Vagina (tissue), 2 donors: ENCODE results near the gene FAM135A. TPM values are rescaled to one million over a fixed set of nuclear protein-coding genes. Genes with fewer than 3 reads are reported as not detected.

Experiments
- DNase-seq, 2 donors: peaks; one replicate each; pipeline ENCODE4 v3.0.0-alpha.2; 2017; ENCODE audit errors: extremely low spot score in 2 of 2
- H3K27ac ChIP-seq: fragments of 200-600 bp; sonication (generic); one replicate; pipeline ENCODE4 v1.5.1; 2019
- H3K27me3 ChIP-seq: fragments of 200-600 bp; sonication (generic); one replicate; pipeline ENCODE4 v1.5.1; 2019
- H3K36me3 ChIP-seq, 2 donors: fragments of 200-600 bp; sonication (generic); one replicate each; pipeline ENCODE4 v1.5.1; 2017 to 2019
- H3K4me1 ChIP-seq: fragments of 200-600 bp; sonication (generic); one replicate; pipeline ENCODE4 v1.5.1; 2019
- H3K4me3 ChIP-seq, 2 donors: fragments of 200-600 bp; sonication (generic); 1 replicate in 1 of 2; 2 replicates in 1 of 2; pipeline ENCODE4 v1.5.1; 2016 to 2019
- H3K9me3 ChIP-seq: fragments of 200-600 bp; sonication (generic); one replicate; pipeline ENCODE4 v1.5.1; 2019
- POLR2A ChIP-seq, 2 donors: fragments of 450-650 bp; IDR thresholded peaks; one replicate each; pipeline ENCODE4 v1.6.1; 2017; ENCODE audit warnings: antibody characterized with exemption in 2 of 2, mild to moderate bottlenecking in 2 of 2, moderate library complexity in 2 of 2
- POLR2AphosphoS5 ChIP-seq, 2 donors: sonication (generic); formaldehyde crosslinking; IDR thresholded peaks; one replicate each; pipeline ENCODE4 v1.9.0; 2017; ENCODE audit warnings: antibody characterized with exemption in 2 of 2, mild to moderate bottlenecking in 2 of 2, low read depth in 1 of 2; ENCODE audit not compliant: insufficient read depth in 1 of 2
- intact Hi-C: fragments of 100-400 bp; cut with DNase I; formaldehyde crosslinking; loops from one replicate; pipeline ENCODE4 v1.15.1; 2023
- total RNA-seq: library from RNA; depleted of rRNA; stranded (reverse); fragments of >200 nt; gene quantifications from one replicate; pipeline ENCODE4 v1.2.3, GENCODE V29; 2016
- TF ChIP-seq, protein P1 (sequence below), 3 experiments: fragments of 450-650 bp in 2 of 3; fragments of 200-600 bp in 1 of 3; sonication (generic) in 1 of 3; IDR thresholded peaks; one replicate each; pipeline ENCODE4 v1.5.1; 2017 to 2019; ENCODE audit warnings: antibody characterized with exemption in 3 of 3, mild to moderate bottlenecking in 2 of 3, moderate library complexity in 2 of 3

FAM135A gene
- total RNA-seq, 1 donor from 2014 or later, result 67.3 TPM

DNA sequence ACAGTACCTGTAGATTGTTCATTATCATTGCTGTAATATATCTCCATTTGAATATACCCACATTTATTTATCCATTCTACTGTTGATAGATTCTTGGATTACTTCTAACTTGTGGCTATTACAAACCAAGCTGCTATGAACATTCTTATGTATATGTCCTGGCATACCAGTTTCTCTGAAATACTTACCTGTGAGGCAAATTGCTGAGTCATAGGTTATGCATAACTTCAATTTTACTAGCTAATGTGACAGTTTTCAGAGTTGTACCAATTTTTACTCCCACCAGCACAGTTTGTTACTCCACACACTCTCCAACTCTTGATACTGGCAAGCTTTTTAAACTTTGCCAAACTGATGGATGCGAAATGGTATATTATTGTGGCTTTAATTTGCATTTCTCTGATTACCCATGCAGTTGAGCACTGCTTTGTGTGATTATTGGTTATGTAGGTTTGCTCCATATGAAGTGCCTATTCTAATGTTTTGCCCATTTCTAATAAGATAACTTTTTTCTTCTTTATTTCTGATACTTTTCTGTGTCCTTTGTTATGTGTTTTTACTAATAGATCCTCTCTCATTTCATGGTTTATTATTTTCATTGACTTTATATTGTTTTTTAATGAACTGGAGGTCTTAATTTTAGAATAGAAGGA is 90.6 kb downstream of the FAM135A start:
- TF ChIP-seq POLR2AphosphoS5 (IDR thresholded peaks at IDR 0.05; ENCODE audit: insufficient read depth in 1 of 2, low read depth in 1 of 2) (no peak), POLR2A (IDR thresholded peaks at IDR 0.05) (no peak)
- TF ChIP-seq, protein P1, sequence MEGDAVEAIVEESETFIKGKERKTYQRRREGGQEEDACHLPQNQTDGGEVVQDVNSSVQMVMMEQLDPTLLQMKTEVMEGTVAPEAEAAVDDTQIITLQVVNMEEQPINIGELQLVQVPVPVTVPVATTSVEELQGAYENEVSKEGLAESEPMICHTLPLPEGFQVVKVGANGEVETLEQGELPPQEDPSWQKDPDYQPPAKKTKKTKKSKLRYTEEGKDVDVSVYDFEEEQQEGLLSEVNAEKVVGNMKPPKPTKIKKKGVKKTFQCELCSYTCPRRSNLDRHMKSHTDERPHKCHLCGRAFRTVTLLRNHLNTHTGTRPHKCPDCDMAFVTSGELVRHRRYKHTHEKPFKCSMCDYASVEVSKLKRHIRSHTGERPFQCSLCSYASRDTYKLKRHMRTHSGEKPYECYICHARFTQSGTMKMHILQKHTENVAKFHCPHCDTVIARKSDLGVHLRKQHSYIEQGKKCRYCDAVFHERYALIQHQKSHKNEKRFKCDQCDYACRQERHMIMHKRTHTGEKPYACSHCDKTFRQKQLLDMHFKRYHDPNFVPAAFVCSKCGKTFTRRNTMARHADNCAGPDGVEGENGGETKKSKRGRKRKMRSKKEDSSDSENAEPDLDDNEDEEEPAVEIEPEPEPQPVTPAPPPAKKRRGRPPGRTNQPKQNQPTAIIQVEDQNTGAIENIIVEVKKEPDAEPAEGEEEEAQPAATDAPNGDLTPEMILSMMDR (IDR thresholded peaks at IDR 0.05), result no peak
- H3K36me3 ChIP-seq, result peaks cover 0 to 41% of the 10 kb centered on the region in 2 donors
- no peak overlapping the region for H3K4me3 ChIP-seq
- no peaks in the 10 kb centered on the region for H3K4me1 ChIP-seq
- H3K9me3 ChIP-seq, result no peaks in the 10 kb centered on the region
- DNase-seq, result no peak
- no peaks in the 10 kb centered on the region for H3K27me3 ChIP-seq
- intact Hi-C loops, result no loop called here
- H3K27ac ChIP-seq, result no peak overlapping the region

DNA sequence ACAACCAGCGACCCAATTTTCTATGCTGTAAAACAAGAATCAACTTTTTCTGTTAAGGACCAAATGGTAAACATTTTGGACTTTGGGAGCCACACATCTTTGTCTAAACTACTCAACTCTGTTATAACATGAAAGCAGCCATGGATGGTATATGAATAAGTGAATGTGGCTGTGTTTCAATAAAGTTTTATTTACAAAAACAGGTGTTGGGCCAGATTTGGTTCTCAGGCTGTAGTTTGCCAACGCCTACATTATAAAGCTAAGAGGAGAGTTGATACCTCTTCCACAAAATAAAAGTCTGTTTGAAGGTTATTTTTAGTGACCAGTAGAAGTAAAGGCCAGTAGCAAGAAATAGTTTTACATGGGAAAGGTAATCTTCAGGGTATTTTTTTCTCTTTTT is 93.0 kb downstream of the FAM135A start:
- H3K27ac ChIP-seq, result no peak overlapping the region
- intact Hi-C loops, result no loop called here

DNA sequence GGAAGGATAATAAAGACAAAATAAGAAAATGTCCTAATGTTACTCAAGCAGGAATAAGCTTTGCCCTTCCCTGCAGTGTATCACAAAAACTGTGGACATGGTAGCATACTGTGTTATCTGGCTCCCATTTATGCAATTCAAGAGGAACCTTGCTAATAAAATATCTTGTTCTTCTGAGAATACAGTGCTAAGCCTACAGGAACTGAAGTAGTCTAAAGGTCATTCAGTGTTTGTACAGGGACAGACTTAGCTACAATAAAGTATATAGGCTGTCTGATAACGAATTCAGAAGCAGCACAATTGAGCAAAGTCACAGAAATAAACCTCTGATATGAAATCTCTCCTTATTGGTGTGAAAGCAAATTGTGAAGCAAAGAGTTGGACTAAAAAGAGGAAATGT is 93.9 kb downstream of the FAM135A start:
- intact Hi-C loops, result no loop called here
- Histone ChIP-seq H3K27ac (no peak overlapping the region), H3K4me1 (no peaks in the 10 kb centered on the region), H3K27me3 (no peaks in the 10 kb centered on the region), H3K4me3 (no peak overlapping the region), H3K9me3 (no peaks in the 10 kb centered on the region), H3K36me3 (peaks cover 0 to 37% of the 10 kb centered on the region in 2 donors)
- DNase-seq, result no peak
- TF ChIP-seq, protein P1 (IDR thresholded peaks at IDR 0.05), result no peak

More for the DNA sequence above, 93.0 kb downstream of the FAM135A start:
- TF ChIP-seq, protein P1 (IDR thresholded peaks at IDR 0.05), result no peak
- no peak for TF ChIP-seq POLR2A (IDR thresholded peaks at IDR 0.05)
- no peak for TF ChIP-seq POLR2AphosphoS5 (IDR thresholded peaks at IDR 0.05; ENCODE audit: insufficient read depth in 1 of 2, low read depth in 1 of 2)
- H3K4me3 ChIP-seq, result no peak overlapping the region
- no peaks in the 10 kb centered on the region for H3K9me3 ChIP-seq
- DNase-seq, result no peak
- H3K36me3 ChIP-seq, result peaks cover 0 to 37% of the 10 kb centered on the region in 2 donors
- no peaks in the 10 kb centered on the region for H3K27me3 ChIP-seq
- H3K4me1 ChIP-seq, result no peaks in the 10 kb centered on the region

DNA sequence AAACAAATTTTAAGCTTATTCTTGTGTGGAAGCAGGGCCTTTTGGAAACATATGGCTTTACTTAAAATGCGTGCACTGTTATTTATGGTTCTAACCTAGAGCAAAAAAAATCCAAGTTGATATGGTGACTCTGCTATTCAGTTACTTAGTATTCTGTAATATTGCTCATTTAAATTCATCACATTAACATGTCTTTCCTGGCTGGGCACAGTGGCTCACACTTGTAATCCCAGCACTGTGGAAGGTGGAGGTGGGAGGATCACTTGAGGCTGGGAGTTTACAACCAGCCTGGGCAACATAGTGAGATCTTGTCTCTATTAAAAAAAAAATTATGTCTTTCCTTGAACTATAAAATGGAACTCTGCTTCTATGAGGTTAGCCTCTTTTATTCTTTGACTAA is 95.6 kb downstream of the FAM135A start:
- H3K36me3 ChIP-seq, result peaks cover 0 to 21% of the 10 kb centered on the region in 2 donors
- H3K9me3 ChIP-seq, result no peaks in the 10 kb centered on the region
- intact Hi-C loops, result no loop called here
- TF ChIP-seq, protein P1 (IDR thresholded peaks at IDR 0.05), result no peak
- TF ChIP-seq POLR2A (IDR thresholded peaks at IDR 0.05), result no peak
- TF ChIP-seq POLR2AphosphoS5 (IDR thresholded peaks at IDR 0.05; ENCODE audit: insufficient read depth in 1 of 2, low read depth in 1 of 2), result no peak
- no peaks in the 10 kb centered on the region for H3K4me1 ChIP-seq
- no peak overlapping the region for H3K27ac ChIP-seq
- H3K4me3 ChIP-seq, result no peak overlapping the region
- no peak for DNase-seq
- H3K27me3 ChIP-seq, result no peaks in the 10 kb centered on the region

DNA sequence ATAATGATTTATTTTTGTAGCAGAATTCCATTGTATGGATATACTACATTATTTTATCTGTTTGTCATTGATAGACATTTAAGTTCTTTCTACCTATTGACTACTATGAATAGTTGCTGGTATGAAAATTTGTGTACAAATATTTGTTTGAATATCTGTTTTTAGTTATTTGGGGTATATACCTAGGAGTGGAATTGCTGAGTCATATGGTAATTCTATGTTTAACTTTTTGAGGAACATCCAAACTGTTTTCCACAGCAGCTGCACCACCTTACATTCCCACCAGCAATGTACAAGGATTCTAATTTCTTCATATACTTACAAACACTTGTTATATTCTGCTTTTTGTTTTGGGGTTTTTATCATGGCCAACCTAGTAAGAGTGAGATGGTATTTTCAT is 97.3 kb downstream of the FAM135A start:
- no peaks in the 10 kb centered on the region for H3K9me3 ChIP-seq

More for the DNA sequence above, 97.3 kb downstream of the FAM135A start:
- intact Hi-C loops, result no loop called here
- Histone ChIP-seq H3K27ac (no peak overlapping the region), H3K4me1 (no peaks in the 10 kb centered on the region), H3K36me3 (peaks cover 0 to 16% of the 10 kb centered on the region in 2 donors), H3K4me3 (no peak overlapping the region), H3K27me3 (no peaks in the 10 kb centered on the region)
- TF ChIP-seq, protein P1 (IDR thresholded peaks at IDR 0.05), result no peak
- TF ChIP-seq POLR2AphosphoS5 (IDR thresholded peaks at IDR 0.05; ENCODE audit: insufficient read depth in 1 of 2, low read depth in 1 of 2), result no peak
- TF ChIP-seq POLR2A (IDR thresholded peaks at IDR 0.05), result no peak
- no peak for DNase-seq
